GM06990 (cell line): ENCODE measurements around the gene FCSK.

Source experiments
- DNase-seq: peaks from one replicate; pipeline ENCODE4 v3.0.0-alpha.2; 2011; ENCODE audit not compliant: insufficient read length; ENCODE audit errors: extremely low read depth
- H3K27me3 ChIP-seq: replicated peaks from 2 replicates; pipeline ENCODE4 v1.6.0; 2011; ENCODE audit warnings: low read length; ENCODE audit not compliant: control insufficient read depth, insufficient read depth
- H3K36me3 ChIP-seq: 2 replicates; pipeline ENCODE4 v1.5.1; 2011; ENCODE audit warnings: low read length; ENCODE audit not compliant: control insufficient read depth, insufficient read depth
- H3K4me3 ChIP-seq: replicated peaks from 2 replicates; pipeline ENCODE4 v1.5.1; 2011; ENCODE audit warnings: low read depth, mild to moderate bottlenecking, control low read depth, low read length
- TF ChIP-seq, protein P1 (sequence below): IDR thresholded peaks from 2 replicates; pipeline ENCODE4 v1.5.1; 2011; ENCODE audit warnings: low read length, control low read depth, mild to moderate bottlenecking, inconsistent platforms; ENCODE audit not compliant: insufficient read depth, poor library complexity, severe bottlenecking

The FCSK gene

DNA sequence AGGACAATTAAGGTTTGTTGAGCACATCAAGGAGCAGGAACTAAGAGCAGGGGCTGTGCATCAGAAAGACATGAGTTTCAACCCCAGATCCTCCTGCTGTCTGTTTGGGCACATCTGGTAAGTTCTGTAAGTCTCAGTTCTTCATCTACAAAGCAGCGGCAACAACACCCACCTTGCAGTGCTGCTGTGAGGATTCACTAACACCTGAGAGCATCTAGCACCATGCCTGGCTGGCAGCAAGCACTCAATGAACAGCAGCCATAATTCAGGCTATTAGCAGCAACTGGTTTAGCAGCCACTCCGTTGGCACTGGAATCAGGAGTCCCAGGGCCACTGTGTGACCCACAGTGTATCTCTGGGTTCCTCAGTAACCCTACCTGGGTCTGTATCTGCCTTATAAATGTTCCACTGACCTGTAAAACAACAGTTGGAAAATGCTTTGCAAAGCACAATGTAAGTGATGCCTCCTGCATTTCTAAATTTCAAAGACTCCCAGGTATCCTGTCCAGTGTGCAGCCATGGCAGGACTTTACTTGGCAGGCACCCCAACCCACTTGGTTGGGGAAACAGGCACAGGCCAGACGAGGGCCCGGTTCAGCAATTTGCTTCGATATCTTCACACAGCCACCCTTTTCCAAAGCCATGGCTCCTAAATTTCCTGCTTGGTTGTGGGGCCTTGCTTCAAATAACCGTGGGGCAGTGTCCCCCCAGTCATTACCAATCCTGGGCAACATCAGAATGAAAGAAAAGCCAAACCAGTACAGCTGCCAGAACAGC lies 19.7 kb upstream of the FCSK start:
- Histone ChIP-seq H3K27me3 (no peaks in the 10 kb centered on the region), H3K4me3 (no peak overlapping the region), H3K36me3 (peaks cover 1% of the 10 kb centered on the region)
- DNase-seq: no peak
- TF ChIP-seq, protein P1, sequence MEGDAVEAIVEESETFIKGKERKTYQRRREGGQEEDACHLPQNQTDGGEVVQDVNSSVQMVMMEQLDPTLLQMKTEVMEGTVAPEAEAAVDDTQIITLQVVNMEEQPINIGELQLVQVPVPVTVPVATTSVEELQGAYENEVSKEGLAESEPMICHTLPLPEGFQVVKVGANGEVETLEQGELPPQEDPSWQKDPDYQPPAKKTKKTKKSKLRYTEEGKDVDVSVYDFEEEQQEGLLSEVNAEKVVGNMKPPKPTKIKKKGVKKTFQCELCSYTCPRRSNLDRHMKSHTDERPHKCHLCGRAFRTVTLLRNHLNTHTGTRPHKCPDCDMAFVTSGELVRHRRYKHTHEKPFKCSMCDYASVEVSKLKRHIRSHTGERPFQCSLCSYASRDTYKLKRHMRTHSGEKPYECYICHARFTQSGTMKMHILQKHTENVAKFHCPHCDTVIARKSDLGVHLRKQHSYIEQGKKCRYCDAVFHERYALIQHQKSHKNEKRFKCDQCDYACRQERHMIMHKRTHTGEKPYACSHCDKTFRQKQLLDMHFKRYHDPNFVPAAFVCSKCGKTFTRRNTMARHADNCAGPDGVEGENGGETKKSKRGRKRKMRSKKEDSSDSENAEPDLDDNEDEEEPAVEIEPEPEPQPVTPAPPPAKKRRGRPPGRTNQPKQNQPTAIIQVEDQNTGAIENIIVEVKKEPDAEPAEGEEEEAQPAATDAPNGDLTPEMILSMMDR: no peak

DNA sequence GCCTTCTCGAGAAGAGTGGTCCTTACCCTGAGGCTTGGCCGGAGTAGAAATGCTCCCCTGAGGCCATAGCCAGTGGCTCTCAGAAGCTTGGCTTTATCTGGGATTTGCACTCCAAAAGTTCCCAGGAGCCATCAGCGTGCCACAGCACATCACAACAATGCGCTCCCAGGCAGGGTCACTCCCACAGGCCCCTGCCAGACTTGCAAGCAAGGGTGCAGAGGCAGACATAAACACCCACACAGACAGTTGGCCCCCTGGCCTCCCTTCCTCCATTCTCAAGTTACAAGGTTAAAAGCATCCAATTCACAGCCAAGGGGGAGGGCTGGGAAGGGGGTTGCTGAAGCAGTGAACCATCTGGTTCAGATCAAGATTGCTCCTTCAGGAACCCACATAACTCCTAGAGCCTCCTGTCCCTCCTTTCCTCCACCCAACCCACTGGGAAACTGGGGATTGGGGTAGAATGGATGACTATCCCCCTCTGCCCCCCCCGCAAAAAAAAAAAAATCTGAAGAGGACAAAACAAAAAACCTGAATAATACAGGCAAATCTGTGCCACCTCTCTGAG lies 17.3 kb upstream of the FCSK start:
- no peak for DNase-seq
- Histone ChIP-seq H3K36me3 (peaks cover 1% of the 10 kb centered on the region), H3K27me3 (no peaks in the 10 kb centered on the region), H3K4me3 (peak overlapping the region; percentile 93)
- TF ChIP-seq, protein P1: no peak

DNA sequence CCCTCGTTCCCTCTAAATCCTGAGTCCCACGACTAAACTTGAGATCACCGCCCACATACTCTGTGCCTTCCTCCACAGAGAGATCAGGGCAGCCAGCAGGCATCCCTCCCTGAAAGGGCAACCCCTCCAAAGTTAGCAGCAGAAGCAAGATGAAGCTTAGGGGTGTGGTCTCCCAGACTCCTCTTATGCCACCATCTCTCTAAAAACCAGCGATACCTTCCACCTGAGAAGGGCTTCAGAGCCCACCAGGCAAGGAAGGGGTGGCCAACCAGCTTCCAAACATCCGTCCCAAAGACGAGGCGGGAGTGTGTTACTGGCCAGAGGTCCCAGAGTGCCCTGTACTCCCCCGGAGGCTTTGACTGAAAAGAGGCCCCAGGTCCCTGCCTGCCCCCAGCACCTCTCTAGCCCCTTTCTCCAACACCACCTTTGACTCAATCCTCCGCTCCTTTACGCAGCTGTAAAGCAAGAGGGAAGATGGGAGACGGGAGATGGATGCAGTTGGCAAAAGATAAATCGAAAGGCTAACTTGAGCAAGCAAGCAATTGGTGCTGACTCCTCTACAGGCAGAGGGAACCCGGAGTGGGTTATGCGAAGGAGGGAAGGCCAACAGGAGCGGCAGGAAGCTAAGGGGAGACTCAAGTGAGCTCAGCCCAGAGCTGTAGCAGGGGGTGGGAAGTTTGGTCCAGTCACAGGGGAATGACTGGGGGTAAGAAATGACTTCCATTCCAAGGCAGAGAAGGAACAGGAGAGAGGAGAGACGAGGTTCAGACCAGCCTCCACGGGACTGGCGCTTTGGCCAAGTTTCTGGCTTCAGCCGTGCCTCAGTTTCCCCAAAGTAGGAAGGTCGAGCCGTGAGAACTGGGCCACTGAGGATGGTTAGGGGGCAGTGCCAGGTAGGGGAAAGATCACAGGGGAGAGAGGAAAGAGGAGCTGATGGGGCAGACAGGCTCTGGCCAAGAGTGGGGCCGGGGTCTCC lies 16.5 kb upstream of the FCSK start:
- DNase-seq: no peak
- Histone ChIP-seq H3K36me3 (peaks cover 1% of the 10 kb centered on the region), H3K4me3 (peak overlapping the region; percentile 93), H3K27me3 (no peaks in the 10 kb centered on the region)
- TF ChIP-seq, protein P1: no peak

DNA sequence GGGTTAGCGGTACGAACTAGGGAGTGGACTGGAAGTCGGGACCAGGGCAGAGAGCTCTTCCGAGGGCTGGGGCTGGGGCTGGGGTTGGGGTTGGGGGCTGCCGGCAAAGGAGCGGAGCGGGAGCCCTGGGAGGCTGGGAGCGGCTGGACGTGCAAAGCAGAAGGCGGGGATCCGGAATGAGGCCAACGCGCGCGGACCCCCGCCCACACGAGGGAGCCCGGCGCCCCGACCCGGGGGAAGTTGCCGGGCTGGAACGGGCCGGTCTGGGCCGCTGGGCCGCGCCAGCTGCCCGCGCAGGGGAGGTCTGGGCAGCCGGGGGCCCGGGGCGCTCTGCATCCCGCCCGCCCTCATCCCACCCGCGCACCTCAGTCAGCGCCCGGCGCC lies 15.8 kb upstream of the FCSK start:
- TF ChIP-seq, protein P1: no peak
- DNase-seq: no peak
- Histone ChIP-seq H3K36me3 (peaks cover 1% of the 10 kb centered on the region), H3K27me3 (no peaks in the 10 kb centered on the region), H3K4me3 (peak overlapping the region; percentile 93)

DNA sequence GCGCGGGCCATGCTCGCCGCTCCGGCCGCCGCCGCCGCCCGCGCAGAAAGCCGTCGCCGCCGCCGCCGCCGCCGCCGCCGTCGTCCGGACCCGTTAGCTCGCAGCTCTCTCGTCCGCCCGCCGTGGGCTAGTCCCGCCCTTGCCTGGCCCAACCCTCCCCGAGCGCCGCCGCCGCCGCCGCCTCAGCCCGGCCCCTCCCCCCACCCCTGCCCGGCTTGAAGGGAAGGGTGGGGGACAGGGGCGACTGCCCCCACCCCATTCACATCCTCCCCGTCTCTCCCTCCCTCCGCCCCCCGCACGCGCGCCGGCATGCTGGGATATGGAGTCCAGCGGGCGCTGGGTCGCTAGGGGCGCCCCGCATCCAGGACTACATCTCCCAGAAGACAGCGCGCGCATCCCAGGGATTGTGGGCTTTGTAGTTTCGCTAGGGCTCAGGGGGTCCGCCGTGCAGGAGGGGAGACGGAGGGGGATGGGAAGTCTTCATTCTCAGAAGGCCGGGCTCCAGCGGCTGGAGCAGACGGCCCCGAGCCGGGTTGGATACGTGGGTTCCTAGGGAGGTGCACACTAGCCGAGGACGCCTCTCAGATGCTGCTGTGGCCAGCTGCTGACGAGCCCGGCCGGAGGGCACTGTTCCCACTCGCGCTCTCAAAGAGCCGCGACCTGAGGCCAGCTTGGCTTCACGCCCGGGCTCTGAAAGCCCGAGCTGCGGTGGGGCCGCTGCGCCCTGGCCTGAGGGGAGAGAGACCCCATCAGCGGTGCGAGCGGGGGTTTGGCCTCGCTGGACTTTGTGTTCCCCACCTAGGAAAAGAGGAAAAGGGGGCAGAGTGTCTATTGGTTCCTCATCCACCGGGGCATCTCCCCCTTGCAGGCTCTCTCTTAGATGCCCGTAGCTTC lies 15.2 kb upstream of the FCSK start, which contains the start of gene ST3GAL2:
Gene ST3GAL2, minus strand, starts transcription at position 132 of the 894 bp plus-strand sequence. CDS start 40,570 bp downstream, outside the sequence.
- peak; percentile 95 for DNase-seq
- peak within 1 kb of the TSS; percentile 93 for H3K4me3 ChIP-seq
- H3K36me3 ChIP-seq: peaks cover 1% of the 10 kb centered on the region
- H3K27me3 ChIP-seq: no peaks in the 10 kb centered on the region
- TF ChIP-seq, protein P1: no peak
